Fibroblast of the aortic adventitia (primary cell): Measurements from ENCODE around the gene MXD3. TPM values are rescaled to one million over a fixed set of nuclear protein-coding genes. Genes with fewer than 3 reads are reported as not detected.

Experiments
- DNase-seq: peaks from one replicate; pipeline ENCODE4 v3.0.0-alpha.2; 2010; ENCODE audit warnings: low read depth
- H3K4me3 ChIP-seq: 2 replicates; pipeline ENCODE4 v1.5.1; 2011; ENCODE audit warnings: low read depth, mild to moderate bottlenecking, control low read depth, low read length, moderate library complexity
- CTCF ChIP-seq: IDR thresholded peaks from 2 replicates; pipeline ENCODE4 v1.5.1; 2011; ENCODE audit warnings: mild to moderate bottlenecking, low read length, control low read depth, inconsistent platforms; ENCODE audit not compliant: insufficient read depth
- total RNA-seq: library from RNA; depleted of rRNA; stranded (reverse); fragments of >200 nt; gene quantifications from 2 replicates; pipeline ENCODE4 v1.2.3, GENCODE V29; 2012; ENCODE audit warnings: low replicate concordance

MXD3 gene
- total RNA-seq, 1 donor, result 17.5 TPM

- peak overlapping the region; percentile 38 for H3K4me3 ChIP-seq
- no peak for DNase-seq
Measured at GRCh38 chr5:177312649-177313181, 1.0 kb upstream of the MXD3 start.

GRCh38 chr5:177311392-177311722 lies 341 bp downstream of the MXD3 start:
- H3K4me3 ChIP-seq, result peak overlapping the region; percentile 77
- no peak for TF ChIP-seq CTCF
- no peak for DNase-seq

More at GRCh38 chr5:177312649-177313181, 1.0 kb upstream of the MXD3 start:
- TF ChIP-seq CTCF, result no peak

- no peak for TF ChIP-seq CTCF
- peak overlapping the region; percentile 77 for H3K4me3 ChIP-seq
- no peak for DNase-seq
Measured at GRCh38 chr5:177310757-177311391, 824 bp downstream of the MXD3 start.

- no peak for TF ChIP-seq CTCF
- no peak for DNase-seq
- H3K4me3 ChIP-seq, result peak overlapping the region; percentile 77
Measured at GRCh38 chr5:177310332-177310731, 1.4 kb downstream of the MXD3 start.

- peak; percentile 65 for DNase-seq
- peak; percentile 93 for TF ChIP-seq CTCF
- H3K4me3 ChIP-seq, result no peak overlapping the region
Measured at GRCh38 chr5:177309351-177310191, 2.1 kb downstream of the MXD3 start.

- no peak for TF ChIP-seq CTCF
- no peak for DNase-seq
Measured at GRCh38 chr5:177308740-177309139, 3.0 kb downstream of the MXD3 start.

More at GRCh38 chr5:177308740-177309139, 3.0 kb downstream of the MXD3 start:
- H3K4me3 ChIP-seq, result no peak overlapping the region
